SH-SY5Y (cell line): ENCODE data around the gene SPDEF.

Experiments used
- GATA2 ChIP-seq: IDR thresholded peaks from 2 replicates; pipeline ENCODE4 v1.6.1; 2011; ENCODE audit warnings: mild to moderate bottlenecking, low read depth, low read length
- GATA3 ChIP-seq: IDR thresholded peaks from 2 replicates; pipeline ENCODE4 v1.6.1; 2011; ENCODE audit warnings: low read depth, mild to moderate bottlenecking, low read length, moderate library complexity

- TF ChIP-seq GATA2 = no peak
- TF ChIP-seq GATA3 = no peak
Measured at GRCh38 chr6:34573567-34574183, 17.5 kb upstream of the SPDEF start.
